Measurements from ENCODE around the gene KCNIP4.

DNA sequence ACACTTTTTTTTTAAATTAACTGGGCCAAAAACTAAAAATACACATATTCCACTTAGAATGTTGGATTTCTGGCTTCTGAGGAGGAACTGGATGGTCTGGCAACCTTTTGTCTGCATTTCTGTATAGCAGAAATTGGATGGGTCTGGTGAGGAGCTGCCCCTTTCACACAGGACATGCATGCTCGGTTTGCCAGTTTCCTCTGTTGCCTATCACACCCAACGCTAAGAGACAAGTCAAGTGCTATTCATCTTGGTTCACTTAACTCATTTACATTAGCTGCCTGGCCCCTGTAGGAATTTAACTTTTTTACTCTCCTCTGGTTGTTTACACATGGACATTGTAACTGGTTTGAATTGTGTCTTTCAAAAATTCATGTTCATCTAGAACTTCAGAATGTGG lies 1052.6 kb downstream of the KCNIP4 start:
- TF ChIP-seq, protein P1, sequence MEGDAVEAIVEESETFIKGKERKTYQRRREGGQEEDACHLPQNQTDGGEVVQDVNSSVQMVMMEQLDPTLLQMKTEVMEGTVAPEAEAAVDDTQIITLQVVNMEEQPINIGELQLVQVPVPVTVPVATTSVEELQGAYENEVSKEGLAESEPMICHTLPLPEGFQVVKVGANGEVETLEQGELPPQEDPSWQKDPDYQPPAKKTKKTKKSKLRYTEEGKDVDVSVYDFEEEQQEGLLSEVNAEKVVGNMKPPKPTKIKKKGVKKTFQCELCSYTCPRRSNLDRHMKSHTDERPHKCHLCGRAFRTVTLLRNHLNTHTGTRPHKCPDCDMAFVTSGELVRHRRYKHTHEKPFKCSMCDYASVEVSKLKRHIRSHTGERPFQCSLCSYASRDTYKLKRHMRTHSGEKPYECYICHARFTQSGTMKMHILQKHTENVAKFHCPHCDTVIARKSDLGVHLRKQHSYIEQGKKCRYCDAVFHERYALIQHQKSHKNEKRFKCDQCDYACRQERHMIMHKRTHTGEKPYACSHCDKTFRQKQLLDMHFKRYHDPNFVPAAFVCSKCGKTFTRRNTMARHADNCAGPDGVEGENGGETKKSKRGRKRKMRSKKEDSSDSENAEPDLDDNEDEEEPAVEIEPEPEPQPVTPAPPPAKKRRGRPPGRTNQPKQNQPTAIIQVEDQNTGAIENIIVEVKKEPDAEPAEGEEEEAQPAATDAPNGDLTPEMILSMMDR (IDR thresholded peaks at IDR 0.05): no peak
- TF ChIP-seq POLR2A (IDR thresholded peaks at IDR 0.05): no peak
